Measurements from ENCODE around the gene ZPBP.
"Not testable (repeated sequence)": the region's sequence is repeated elsewhere in the genome, so short reads cannot be mapped to it uniquely, and the experiment has no call there.

Gene ZPBP

DNA sequence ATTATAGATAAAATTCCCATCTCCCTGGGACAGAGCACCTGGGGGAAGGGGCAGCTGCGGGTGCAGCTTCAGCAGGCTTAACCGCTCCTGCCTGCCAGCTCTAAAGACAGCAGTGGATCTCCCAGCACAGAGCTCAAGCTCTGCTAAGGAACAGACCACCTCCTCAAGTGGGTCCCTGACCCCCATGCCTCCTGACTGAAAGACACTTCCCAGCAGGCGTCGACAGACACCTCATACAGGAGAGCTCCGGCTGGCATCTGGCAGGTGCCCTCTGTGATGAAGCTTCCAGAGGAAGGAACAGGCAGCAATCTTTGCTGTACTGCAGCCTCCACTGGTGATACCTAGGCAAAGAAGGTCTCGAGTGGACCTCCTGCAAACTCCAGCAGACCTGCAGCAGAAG is 51.9 kb downstream of the ZPBP start:
- DNase-seq (ENCODE audit: low spot score): not testable (repeated sequence)

DNA sequence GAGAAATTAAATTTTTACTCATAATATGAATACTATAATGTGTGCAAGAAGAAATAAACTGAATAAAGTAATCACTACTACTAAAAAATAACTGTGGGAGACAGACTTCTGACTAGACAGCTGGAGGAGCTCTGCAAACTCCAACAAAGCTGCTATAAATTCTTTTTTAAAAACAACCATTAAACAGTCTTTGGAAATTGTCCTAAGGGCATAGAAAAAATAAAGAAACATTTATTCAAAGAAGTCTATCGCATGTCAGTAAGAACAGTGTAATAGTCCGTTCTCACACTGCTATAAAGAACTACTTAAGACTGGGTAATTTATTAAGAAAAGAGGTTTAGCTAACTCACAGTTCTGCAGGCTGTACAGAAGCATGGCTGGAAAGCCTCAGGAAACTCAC is 56.0 kb downstream of the ZPBP start:
- DNase-seq (ENCODE audit: low spot score): no peak

DNA sequence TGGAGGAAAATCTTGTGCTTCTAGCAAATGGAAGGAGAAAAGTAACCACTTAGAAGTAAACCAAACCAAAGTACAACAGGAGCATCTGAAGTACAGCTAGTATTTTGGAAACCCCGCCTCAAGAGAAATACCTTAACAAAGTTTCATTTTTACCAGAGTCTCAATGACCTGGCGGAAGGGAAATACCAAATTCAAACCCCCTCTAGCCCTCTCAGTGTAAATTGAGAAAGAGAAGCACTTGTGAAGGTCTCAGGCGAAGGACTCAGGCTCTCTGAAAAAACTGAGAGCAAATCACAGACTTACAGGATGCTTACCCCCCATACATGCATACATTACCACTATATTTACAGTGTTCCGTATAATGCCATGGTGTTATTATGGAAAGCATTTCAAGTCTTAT is 70.1 kb downstream of the ZPBP start:
- no peak for DNase-seq (ENCODE audit: low spot score)

DNA sequence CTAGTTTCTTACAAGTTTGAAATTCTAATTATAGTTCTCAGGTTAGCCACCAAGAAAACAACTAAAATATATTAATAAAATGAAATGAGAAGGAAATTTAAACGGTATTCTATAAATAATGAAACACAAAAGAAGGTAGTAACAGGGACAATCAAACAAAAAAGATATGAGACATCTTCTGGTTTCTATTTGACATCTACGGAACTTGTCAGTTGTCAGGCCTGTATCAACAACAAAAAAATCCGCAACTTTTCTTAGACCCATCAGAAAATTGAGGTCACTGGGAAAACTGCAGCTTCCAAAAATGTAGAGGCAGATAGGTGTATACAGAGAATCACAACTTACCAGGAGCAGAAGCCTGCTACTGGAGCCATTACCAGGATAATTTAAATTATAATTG is 70.6 kb downstream of the ZPBP start:
- DNase-seq (ENCODE audit: low spot score): no peak

- DNase-seq (ENCODE audit: low spot score): no peak
These were observed 97.4 kb downstream of the ZPBP start for GRCh38 chr7:49995681-49996080.

- DNase-seq (ENCODE audit: low spot score): no peak
These were observed 106.9 kb downstream of the ZPBP start for GRCh38 chr7:49986191-49986590.

DNA sequence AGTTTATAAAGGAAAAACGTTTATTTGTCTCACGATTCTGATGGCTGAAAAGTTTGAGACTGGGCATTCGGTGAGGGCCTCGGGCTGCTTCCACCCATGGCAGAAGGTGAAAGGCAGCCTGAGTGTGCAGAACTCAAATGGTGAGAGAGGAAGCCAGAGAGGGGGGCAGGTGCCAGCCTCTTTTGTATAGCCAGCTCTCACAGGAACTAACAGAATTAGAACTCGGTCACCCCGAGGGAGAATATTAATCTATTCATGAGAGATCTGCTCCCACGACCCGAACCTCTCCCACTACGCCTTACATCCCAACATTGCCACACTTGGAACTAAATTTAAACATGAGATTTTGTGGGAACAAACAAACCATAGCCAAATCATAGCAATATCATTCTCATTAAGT is 112.6 kb downstream of the ZPBP start:
- DNase-seq (ENCODE audit: low spot score): no peak

- DNase-seq (ENCODE audit: low spot score): no peak
These were observed 116.8 kb downstream of the ZPBP start for GRCh38 chr7:49976238-49976637.

DNA sequence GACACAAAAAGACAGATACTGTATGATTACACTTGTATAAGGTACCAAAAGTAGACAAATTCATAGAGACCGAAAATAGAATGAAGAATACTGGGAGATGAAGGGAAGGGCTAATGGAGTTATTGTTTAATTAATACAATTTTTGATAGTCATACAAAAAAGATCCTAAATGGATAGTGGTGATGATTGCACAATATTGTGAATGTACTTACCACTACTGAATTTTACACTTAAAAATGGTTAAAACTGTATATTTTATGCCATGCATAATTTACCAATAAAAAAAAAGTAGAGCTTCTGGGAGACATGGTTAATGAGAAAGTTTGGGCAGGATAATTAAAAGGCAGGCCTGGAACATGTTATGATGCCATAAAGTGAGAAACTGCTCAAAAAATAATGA is 119.0 kb downstream of the ZPBP start:
- no peak for DNase-seq (ENCODE audit: low spot score)

DNA sequence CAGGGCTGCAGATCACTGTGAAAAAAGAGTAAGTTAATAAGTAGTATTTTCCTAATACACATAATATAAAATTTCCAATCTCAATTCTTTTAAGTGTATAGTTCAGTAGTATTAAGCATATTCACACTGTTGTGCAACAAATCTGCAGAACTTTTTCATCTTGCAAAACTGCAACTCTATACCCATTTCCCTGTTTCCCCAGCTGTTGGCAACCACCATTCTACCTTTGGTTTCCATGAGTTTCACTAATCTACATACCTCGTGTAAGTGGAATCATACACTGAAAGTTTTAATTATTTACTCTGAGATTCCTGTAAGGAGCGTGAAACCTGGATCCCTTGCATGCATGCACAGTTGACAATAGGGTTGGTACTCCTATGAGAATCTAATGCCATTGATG is 155.4 kb downstream of the ZPBP start:
- DNase-seq (ENCODE audit: low spot score): no peak

DNA sequence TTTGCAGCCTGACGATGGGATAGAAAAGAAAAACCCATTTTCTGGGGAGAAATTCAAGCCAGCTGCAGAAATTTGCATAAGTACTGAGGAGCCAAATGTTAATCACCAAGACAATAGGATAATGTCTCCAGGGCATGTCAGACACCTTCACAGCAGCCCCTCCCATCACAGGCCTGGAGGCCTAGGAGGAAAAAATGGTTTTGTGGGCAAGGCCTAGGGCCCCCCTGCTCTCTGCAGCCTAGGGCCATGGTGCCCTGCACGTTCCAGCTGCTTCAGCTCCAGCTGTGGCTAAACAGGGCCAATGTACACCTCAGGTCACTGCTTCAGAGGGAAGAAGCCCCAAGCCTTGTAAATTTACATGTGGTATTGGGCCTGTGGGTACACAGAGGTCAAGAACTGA is 161.4 kb downstream of the ZPBP start:
- DNase-seq (ENCODE audit: low spot score): no peak

GRCh38 chr7:49928787-49929186 is 164.3 kb downstream of the ZPBP start:
- DNase-seq (ENCODE audit: low spot score): no peak

GRCh38 chr7:49927631-49928030 is 165.4 kb downstream of the ZPBP start:
- no peak for DNase-seq (ENCODE audit: low spot score)

GRCh38 chr7:49926720-49927119 is 166.3 kb downstream of the ZPBP start:
- DNase-seq (ENCODE audit: low spot score): no peak

- DNase-seq (ENCODE audit: low spot score): no peak
These were observed 181.1 kb downstream of the ZPBP start for GRCh38 chr7:49911909-49912308.

- DNase-seq (ENCODE audit: low spot score): no peak
These were observed 198.5 kb downstream of the ZPBP start for GRCh38 chr7:49894543-49894942.

GRCh38 chr7:49893131-49893530 is 199.9 kb downstream of the ZPBP start:
- no peak for DNase-seq (ENCODE audit: low spot score)

GRCh38 chr7:49892481-49892880 is 200.6 kb downstream of the ZPBP start:
- DNase-seq (ENCODE audit: low spot score): no peak
